ENCODE results near the gene RPS6KA1. TPM values are rescaled to one million over a fixed set of nuclear protein-coding genes. Genes with fewer than 3 reads are reported as not detected.
"Not testable (repeated sequence)": the region's sequence is repeated elsewhere in the genome, so short reads cannot be mapped to it uniquely, and the experiment has no call there.

Gene RPS6KA1
- total RNA-seq, 1 donor from 2014 or later, result 15.9 TPM

DNA sequence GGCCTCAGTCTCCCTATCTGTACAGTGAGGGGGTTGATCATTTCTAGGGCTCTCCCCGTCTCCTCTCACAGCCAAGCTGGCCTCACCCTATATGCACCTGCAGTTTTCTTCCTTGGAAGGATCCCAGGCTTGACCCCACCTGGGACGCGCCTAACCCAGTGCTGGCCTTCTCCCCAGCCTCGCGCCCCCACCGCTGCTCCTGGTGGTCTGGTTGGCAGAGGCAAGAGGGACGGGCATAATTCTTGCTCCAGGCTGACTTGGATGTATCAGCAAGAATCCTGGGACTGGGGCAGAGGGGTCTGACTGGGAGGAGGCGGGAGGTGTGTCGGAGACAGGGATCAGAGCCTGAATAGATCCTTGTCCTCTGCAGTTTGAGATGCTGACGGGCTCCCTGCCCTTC, 25.2 kb downstream of the RPS6KA1 start:
- no peak for DNase-seq (ENCODE audit: low read depth in 2 of 2)

DNA sequence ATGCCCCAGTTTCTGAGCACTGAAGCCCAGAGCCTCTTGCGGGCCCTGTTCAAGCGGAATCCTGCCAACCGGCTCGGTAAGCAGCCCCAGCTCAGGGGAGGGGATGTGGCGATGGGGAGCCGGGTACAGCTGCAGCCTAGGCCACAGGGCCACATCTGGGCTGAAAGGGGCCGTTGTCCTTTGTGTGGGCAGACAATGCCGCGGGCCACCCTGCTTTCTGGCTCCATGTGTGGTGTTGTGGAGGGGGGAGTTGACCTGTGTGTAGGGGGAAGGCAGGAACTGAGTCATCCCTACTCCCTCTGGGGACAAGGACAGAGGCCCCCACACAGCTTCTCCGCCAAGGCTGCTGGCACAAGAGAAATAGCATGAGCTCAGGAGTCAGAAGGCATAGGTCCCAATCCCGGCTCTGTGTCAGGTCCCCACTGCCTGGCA, 26.0 kb downstream of the RPS6KA1 start:
- no peak for DNase-seq (ENCODE audit: low read depth in 2 of 2)

DNA sequence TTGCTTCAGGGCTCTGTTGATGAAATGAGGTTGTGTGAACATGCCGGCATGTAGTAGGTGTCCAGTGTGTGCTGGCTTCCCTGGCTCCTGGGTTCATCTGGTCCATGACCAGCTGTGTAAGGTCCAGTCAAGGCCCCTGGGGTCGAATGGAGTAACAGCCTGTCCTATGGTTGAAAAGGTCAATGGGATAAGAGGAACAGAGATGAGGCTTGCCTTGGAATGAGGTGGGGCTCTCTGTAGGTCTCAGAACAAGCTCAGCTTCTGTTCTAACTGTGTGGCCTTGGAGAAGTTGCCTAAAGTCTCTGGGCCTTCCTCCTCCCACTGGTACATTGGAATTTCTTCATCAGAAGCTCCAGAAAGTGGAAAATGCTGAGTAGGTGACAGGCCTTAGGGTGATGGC, 26.6 kb downstream of the RPS6KA1 start:
- no peak for DNase-seq (ENCODE audit: low read depth in 2 of 2)

DNA sequence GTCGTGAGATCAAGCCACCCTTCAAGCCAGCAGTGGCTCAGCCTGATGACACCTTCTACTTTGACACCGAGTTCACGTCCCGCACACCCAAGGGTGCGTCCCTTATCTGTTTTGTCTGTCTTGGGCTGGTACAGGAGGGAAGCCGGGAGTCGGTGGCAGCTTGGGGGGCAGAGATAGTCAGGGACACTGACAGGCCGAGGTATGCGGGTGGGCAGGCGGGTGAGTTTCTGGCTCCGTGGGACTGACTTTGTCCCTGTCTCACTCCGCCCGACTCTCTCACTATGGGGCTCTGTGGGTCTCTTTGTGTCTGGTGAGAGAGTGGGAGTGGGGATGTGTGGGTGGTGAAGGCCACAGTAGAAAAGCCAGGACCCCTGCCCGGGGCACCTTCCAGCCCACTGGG, 27.4 kb downstream of the RPS6KA1 start:
- DNase-seq (ENCODE audit: low read depth in 2 of 2), result no peak

DNA sequence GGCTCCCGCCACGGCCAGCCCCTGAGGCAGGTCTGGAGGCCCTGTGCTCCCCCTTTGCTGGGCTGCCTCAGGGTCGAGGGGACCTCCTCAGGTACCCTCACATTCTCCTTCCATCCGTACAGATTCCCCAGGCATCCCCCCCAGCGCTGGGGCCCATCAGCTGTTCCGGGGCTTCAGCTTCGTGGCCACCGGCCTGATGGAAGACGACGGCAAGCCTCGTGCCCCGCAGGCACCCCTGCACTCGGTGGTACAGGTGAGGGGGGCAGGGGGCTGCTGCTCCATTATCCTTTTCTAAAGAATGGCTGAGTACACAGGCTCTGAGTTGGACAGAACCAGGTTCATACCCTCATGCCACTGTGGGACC, 29.1 kb downstream of the RPS6KA1 start:
- no peak for DNase-seq (ENCODE audit: low read depth in 2 of 2)

DNA sequence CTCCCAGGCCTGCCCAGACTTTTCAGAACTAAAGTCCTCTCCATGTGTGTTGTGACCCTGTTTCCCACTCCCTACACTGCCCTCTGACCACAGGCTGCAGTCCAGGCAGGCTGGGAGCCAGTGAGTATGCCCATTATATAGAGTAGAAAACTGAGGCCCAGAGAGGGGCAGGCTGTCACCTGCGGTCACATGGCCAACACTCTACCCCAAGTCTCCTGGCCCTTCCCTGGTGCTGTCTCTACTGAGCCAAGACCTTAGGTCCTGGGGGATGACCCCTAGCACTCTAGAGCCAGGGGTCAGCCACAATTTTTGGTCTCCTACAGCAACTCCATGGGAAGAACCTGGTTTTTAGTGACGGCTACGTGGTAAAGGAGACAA, 30.8 kb downstream of the RPS6KA1 start:
- no peak for DNase-seq (ENCODE audit: low read depth in 2 of 2)

DNA sequence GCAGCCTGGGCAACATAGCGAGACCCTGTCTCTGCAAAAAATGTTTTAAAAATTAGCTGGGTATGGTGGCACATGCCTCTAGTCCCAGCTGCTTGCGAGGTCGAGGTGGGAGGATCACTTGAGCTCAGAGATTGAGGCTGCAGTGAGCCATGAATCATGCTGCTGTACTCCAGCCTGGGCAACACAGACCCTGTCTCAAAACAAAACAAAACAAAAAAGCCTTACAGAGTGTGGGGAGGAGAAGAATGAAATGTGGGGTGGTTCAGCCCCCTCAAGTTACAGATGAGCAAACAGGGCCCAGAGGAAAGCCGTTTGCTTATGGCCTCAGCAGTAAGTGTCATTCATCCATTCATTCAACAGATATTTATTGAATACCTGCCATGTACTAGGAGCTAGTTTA, 40.7 kb downstream of the RPS6KA1 start:
- DNase-seq (ENCODE audit: low read depth in 2 of 2), result no peak

DNA sequence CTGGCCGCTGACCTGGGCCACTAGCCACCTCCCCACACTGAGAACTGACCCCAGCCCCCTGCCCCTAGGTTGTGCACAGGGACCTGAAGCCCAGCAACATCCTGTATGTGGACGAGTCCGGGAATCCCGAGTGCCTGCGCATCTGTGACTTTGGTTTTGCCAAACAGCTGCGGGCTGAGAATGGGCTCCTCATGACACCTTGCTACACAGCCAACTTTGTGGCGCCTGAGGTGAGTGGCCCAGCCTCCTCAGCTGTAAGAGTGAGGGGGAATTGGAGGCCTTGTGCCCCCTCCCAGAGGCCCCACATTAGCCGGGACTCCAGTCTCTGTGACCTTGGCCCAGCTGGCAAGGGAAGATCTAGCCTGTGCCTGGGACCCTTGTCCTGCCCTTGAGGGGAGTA, 41.8 kb downstream of the RPS6KA1 start:
- DNase-seq (ENCODE audit: low read depth in 2 of 2), result no peak

DNA sequence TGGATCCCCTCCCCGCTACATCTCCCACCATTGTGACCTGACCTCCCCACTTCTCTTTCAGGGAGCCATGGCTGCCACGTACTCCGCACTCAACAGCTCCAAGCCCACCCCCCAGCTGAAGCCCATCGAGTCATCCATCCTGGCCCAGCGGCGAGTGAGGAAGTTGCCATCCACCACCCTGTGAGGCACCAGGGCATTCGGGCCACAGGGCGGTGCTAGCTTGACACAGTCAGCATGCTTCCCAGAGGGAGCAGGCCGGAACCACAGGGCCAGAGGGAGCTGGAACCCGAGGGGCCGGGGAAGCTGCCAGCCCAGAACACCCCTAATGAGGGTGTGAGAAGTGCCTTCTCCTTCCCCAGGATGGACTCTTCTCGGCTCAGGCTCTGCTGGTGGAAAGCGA, 44.5 kb downstream of the RPS6KA1 start:
- no peak for DNase-seq (ENCODE audit: low read depth in 2 of 2)

DNA sequence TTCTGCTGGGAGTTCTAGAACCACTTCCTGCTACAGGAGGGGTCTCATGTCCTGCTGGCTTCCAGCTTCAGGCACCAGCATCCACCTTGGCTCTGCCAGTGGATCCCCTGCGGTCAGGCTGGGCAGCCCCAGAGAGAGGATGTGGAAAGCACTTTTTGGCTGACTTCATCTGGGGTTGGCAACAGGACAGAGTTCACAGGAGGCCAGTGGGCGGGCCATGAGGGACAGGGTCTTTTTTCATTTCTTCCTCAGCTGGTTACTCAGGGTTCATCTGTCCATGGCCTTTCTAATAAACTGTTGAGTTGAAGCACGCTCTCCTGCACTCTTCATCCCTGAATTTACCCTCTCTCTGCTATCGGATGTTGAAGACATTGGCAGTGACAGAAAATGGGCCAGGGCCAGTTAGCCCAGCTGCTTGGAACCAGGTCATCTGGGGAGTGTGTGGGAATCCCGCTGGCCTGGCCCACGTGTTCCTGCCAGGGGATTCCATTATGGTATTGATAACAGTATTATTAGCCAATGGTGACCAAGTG, 45.2 kb downstream of the RPS6KA1 start:
- no peak for DNase-seq (ENCODE audit: low read depth in 2 of 2)

DNA sequence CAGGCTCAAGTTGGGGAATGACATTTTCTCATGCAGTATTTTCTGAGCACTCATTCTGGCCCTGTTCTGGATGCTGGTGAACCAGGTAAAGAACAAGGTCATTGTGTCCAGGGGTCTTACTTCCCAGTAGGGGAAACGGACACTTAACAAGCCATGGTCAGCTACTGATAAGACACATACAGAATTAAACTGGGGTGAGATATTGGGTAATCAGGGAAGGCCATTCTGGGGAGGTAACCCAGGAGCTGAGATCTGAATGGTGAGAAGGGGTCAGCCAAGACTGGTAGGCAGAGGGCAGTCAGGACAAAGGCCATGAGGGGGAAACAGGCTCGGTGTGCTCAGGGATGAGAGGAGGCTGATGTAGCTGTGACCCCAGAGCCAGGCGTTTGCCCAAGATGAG, 45.8 kb downstream of the RPS6KA1 start:
- no peak for DNase-seq (ENCODE audit: low read depth in 2 of 2)

DNA sequence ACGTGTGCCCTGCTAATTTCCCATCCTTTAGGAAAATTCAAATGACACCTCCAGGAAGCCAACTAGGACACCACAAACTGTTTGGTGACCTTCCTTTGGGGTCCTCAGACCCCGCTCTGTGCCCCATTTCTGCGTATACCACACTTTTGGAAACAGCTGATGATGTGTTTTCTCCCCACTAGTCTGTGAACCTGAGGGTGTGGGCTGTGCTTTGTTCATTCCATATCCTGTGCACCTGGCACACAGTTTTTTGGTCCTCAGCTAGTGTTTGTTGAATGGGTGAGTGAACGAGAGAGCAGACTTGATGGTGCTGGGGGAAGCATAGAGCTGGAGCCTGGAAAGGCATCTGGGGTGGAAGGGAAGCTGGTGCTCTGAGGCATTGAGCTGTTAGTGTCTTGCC, 48.6 kb downstream of the RPS6KA1 start:
- no peak for DNase-seq (ENCODE audit: low read depth in 2 of 2)

DNA sequence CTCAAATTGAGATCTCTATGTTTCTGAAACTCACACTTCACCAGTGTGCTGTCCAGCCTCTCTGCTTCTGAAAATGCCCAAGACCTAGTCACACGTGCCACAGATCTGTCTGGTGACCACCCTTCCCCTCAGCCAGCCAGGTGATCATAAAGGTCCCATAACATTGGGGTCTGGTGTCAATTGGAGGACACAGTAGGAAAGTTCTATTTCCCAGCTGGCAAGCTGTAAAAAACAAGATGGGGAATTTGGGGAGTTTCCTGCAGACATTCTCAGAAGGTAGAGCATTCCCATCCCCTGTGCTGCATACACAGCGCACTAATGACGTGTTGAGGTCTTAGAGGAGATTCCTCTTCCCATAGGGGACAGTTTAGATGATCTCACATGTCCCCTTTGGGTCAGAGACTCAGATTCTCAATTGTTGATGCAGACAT, 50.1 kb downstream of the RPS6KA1 start:
- no peak for DNase-seq (ENCODE audit: low read depth in 2 of 2)

DNA sequence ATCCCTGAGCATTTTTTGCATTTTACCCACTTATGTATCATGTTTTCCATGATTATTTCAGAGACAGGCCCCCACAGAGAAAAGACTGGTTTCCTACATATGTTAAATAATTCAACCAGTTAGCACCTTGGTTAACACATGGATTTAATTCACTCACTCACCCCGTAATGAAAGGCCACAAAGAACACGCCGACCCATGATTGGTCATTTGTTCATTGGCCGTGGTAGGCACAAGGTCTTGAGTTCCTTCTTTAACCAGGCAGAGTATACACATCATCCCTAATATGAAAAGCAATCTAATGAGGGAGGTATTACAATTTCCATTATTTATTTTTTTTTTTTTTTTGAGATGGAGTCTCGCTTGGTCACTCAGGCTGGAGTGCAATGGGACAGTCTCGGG, 50.6 kb downstream of the RPS6KA1 start:
- DNase-seq (ENCODE audit: low read depth in 2 of 2), result no peak

DNA sequence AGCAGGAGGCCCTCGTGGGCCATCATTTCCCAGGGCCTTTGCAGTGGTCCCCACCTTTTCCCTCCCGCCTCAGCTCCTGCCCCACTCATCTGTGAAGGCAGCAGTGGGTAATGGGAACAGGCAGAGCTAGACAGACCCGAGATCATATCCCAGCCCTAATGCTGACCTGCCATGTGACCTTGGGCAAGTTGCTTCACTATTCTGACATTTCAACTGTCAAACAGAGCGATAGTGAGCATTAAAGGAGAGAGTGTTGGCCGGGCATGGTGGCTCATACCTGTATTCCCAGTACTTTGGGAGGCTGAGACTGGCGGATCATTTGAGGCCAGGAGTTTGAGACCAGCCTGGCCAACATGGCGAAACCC, 51.7 kb downstream of the RPS6KA1 start:
- no peak for DNase-seq (ENCODE audit: low read depth in 2 of 2)

DNA sequence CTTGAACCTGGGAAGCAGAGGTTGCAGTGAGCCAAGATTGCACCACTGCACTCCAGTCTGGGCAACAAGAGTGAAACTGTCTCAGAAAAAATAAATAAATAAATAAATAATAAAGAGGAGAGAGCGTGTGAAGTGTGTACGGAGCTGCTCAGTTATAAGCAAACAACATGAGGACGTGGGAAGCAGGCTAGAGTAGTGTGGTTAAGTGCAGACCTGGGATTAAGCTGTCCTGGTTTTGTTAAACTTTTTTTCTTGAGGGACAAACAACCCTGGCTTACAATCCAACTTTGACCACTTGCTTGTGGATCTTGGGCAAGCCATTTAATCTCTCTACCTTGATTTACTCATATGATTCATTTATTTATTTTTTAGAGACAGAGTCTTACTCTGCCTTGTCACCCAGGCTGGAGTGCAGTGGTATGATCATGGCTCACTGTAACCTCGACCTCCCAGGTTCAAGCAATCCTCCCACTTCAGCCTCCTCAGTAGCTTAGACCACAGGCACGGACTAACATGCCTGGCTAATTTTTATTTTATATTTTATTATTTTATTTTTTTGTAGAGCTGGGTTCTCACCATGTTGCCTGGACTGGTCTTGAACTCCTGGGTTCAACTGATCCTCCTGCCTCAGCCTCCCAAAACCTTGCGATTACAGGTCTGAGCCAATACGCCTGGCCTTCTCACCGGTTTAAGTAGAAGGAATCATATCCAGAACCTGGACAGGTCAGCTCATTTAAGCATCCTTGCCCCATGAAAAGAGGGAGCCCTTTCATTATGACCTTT, 52.7 kb downstream of the RPS6KA1 start:
- no peak for DNase-seq (ENCODE audit: low read depth in 2 of 2)

DNA sequence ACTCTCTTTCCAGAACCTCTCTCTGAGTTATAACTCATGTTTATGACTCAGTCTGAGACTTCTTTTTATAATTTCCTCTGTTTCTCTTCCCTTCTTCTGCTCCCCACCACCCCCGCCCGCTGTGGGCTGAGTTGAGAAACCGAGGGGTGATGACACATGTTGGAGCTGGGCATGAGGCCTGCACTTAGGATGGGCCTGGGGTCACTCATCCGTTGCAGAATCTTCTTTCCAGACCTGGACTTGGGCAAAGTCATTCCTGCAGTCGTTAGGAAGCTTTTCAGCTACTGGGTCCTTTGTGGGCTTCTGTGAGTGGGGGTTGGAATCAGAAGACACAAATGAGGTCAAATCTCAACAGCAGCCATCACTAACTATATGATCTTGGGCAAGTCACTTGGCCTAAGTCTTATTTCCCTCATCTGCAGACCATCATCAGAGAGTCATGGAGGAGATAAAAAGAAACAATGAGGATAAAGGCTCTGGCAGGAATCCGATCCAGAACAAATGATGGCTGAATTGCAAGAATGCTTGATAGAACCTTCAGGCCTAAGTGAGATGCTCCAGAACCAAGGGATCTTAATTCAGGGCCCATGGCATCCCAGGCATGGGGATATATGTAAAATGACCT, 53.4 kb downstream of the RPS6KA1 start:
- no peak for DNase-seq (ENCODE audit: low read depth in 2 of 2)

DNA sequence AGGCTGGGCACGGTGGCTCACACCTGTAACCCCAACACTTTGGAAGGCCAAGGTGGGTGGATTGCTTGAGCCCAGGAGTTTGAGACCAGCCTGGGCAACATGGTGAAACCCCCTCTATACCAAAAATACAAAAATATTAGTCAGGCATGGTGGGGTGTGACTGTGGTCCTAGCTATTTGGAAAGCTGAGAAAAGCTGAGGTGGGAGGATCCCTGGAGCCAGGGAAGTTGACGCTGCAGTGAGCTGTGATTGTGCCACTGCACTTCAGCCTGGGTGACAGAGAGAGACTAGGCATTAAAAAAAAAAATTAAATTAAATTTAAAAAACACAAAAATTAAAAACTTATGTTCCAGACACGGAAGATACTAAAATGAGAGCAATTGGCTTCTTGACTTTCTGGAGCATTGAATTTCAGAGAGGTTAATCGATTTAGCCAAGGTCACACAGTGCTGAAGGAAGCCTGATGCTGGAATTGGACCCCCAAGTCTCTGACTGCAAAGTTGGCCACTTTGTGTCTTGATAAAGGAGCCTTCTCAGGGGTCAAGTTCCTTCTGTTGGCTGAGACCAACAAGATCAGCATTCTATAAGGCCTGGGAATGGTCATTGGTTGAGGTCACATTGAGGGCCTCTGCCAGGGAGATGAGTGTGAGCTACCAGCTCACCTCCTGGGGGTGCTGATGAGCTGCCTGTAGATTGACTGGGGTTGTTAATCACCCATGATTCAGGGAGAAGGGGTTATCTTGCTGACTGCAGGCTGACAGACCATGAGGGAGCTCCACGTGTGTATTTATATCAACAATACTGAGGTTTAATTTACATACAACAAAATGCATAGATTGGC, 54.3 kb downstream of the RPS6KA1 start:
- DNase-seq (ENCODE audit: low read depth in 2 of 2), result no peak

DNA sequence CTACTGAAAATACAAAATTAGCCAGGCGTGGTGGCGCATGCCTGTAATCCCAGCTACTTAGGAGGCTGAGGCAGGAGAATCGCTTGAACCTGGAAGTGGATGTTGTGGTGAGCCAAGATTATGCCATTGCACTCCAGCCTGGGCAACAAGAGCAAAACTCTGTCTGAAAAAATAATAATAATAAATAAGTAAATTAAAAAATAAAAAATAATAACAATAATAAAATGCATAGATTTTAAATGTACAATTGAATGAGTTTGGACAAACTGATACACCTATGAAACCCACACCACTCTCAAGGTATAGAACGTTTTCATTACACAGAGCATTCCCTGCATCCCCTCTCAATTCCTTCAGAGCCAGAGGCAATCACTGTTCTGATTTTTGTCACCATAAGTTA, 55.0 kb downstream of the RPS6KA1 start:
- DNase-seq (ENCODE audit: low read depth in 2 of 2), result not testable (repeated sequence)

DNA sequence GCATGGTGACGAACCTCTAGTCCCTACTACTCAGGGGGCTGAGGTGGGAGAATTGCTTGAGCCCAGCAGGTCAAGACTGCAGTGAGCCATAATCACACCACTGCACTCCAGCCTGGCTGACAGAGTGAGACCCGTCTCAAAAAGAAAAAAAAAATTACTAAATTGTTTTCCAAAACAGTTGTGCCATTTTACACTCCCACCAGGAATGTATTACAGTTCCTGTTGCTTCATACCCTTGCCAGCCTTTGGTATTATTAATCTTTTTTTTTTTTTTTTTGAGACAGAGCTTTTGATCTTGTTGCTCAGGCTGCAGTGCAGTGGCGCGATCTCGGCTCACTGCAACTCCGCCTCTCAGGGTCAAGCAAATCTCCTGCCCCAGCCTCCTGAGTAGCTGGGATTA, 55.9 kb downstream of the RPS6KA1 start:
- no peak for DNase-seq (ENCODE audit: low read depth in 2 of 2)

DNA sequence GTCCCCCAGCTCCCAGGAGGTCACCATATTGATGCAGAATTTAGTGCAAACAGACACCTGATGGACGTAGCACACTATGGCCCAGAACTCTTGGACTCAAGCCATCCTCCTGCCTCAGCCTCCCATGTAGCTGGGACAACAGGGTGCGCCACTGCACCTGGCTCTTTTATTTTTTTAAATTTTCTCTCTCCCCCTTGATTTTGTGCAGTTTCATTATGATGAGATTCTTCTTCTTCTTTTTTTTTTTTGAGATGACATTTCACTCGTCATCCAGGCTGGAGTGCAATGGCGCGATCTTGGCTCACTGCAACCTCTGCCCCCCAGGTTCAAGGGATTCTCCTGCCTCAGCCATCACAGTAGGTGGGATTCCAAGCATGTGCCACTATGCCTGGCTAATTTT, 63.8 kb downstream of the RPS6KA1 start:
- no peak for DNase-seq (ENCODE audit: low read depth in 2 of 2)

DNA sequence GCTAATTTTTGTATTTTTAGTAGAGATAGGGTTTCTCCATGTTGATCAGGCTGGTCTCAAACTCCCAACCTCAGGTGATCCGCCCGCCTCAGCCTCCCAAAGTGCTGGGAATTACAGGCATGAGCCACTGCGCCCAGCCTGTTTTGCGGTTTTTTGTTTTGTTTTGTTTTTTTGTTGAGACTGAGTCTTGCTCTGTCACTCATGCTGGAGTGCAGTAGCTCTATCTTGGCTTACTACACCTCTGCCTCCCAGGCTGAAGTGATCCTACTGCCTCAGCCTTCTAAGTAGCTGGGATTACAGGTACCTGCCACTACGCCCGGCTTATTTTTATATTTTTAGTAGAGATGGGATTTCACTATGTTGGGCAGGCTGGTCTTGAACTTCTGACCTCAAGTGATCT, 65.0 kb downstream of the RPS6KA1 start:
- DNase-seq (ENCODE audit: low read depth in 2 of 2), result not testable (repeated sequence)

Data from dermis microvascular lymphatic vessel endothelial cell (primary cell).